GM12878 (cell line): ENCODE measurements around the gene JAKMIP1. TPM values are rescaled to one million over a fixed set of nuclear protein-coding genes. Genes with fewer than 3 reads are reported as not detected.

Experiments
- ATAC-seq: fragments of 200-7000 bp; cut with Tn5 transposase; 3 replicates; pipeline ENCODE4 v1.9.1; 2020; ENCODE audit warnings: mild to moderate bottlenecking, moderate library complexity
- BruUV-seq: library from RNA; stranded (reverse); fragments of 400-500 nt; replicated peaks from 2 replicates; lab custom pipeline; 2021; lab: Mats Ljungman, UMichigan
- CTCF ChIA-PET: fragments of 300-600 bp; sonication (Branson Sonifier 250); formaldehyde crosslinking; extraction: SDS; loops from one replicate; lab custom pipeline; 2021; ENCODE audit warnings: inconsistent platforms; lab: Yijun Ruan, JAX
- POLR2A ChIA-PET: fragments of 350-600 bp; formaldehyde crosslinking; extraction: SDS; loops from one replicate; lab custom pipeline; 2021; ENCODE audit warnings: inconsistent platforms; lab: Charles Lee
- RAD21 ChIA-PET: fragments of 300-600 bp; sonication (Branson Sonifier 250); formaldehyde crosslinking; loops from one replicate; lab custom pipeline; 2023; ENCODE audit warnings: antibody characterized with exemption; ENCODE audit not compliant: unreplicated experiment; lab: Charles Lee
- SMC1A ChIA-PET: fragments of 300-600 bp; sonication (Branson Sonifier 250); formaldehyde crosslinking; loops from one replicate; lab custom pipeline; 2023; ENCODE audit not compliant: unreplicated experiment, uncharacterized antibody; lab: Charles Lee
- DNase-seq: peaks from one replicate; pipeline ENCODE4 v3.0.0-alpha.2; 2011; ENCODE audit warnings: low read depth, low spot score
- FAIRE-seq: peaks from 3 replicates; lab custom pipeline; 2011; peaks lifted over from hg19 to GRCh38; lab: Jason Lieb, UNC
- H2AFZ ChIP-seq: 2 replicates; pipeline ENCODE4 v1.6.0; 2011; ENCODE audit warnings: low read depth, low read length, control low read depth; ENCODE audit not compliant: control insufficient read depth
- H3K27ac ChIP-seq: 2 replicates; pipeline ENCODE4 v1.5.1; 2011; ENCODE audit warnings: control low read depth; ENCODE audit not compliant: control insufficient read depth, insufficient read depth
- H3K27me3 ChIP-seq, 2 experiments: replicated peaks in 1 of 2; 2 replicates each; pipeline versions ENCODE4 v1.6.0 to v1.6.1; 2011; ENCODE audit warnings: low read length in 1 of 2; ENCODE audit not compliant: control insufficient read depth in 2 of 2, insufficient read depth in 2 of 2
- H3K36me3 ChIP-seq, 2 experiments: 2 replicates each; pipeline ENCODE4 v1.5.1; 2011; ENCODE audit warnings: low read length in 1 of 2; ENCODE audit not compliant: control insufficient read depth in 2 of 2, insufficient read depth in 2 of 2
- H3K4me1 ChIP-seq: 2 replicates; pipeline ENCODE4 v1.6.1; 2011; ENCODE audit warnings: mild to moderate bottlenecking, low read length, moderate library complexity, mixed read lengths; ENCODE audit not compliant: control insufficient read depth, insufficient read depth
- H3K4me2 ChIP-seq: 2 replicates; pipeline ENCODE4 v1.6.0; 2011; ENCODE audit warnings: control low read depth; ENCODE audit not compliant: control insufficient read depth, insufficient read depth
- H3K4me3 ChIP-seq: fragments of 200-600 bp; sonication (generic); 2 replicates; pipeline ENCODE4 v1.5.1; 2016
- H3K79me2 ChIP-seq: 2 replicates; pipeline ENCODE4 v1.6.0; 2011; ENCODE audit warnings: low read length; ENCODE audit not compliant: control insufficient read depth, insufficient read depth
- H3K9ac ChIP-seq: 2 replicates; pipeline ENCODE4 v1.8.0; 2011; ENCODE audit warnings: low read length, control low read depth, mixed read lengths; ENCODE audit not compliant: control insufficient read depth, insufficient read depth
- H3K9me3 ChIP-seq: replicated peaks from 3 replicates; pipeline ENCODE4 v1.5.1; 2011; ENCODE audit warnings: mild to moderate bottlenecking, low read length; ENCODE audit not compliant: control insufficient read depth, insufficient read depth
- H4K20me1 ChIP-seq: 2 replicates; pipeline ENCODE4 v1.6.0; 2011; ENCODE audit not compliant: control insufficient read depth, insufficient read depth
- RAD51 ChIP-seq: fragments of 450-650 bp; IDR thresholded peaks from 2 replicates; pipeline ENCODE4 v1.6.1; 2016; ENCODE audit warnings: moderate library complexity, mild to moderate bottlenecking, inconsistent platforms
- ZNF274 ChIP-seq: IDR thresholded peaks from one replicate; pipeline ENCODE4 v1.8.0; 2011; ENCODE audit not compliant: insufficient read length, insufficient read depth
- WGBS: methylation state at CpG from one replicate; pipeline ENCODE4 v1.1.6; 2016; ENCODE audit warnings: low lambda C conversion rate; ENCODE audit not compliant: insufficient replicate concordance, insufficient coverage; ENCODE audit errors: missing lambda C conversion rate; 5-methylcytosine and 5-hydroxymethylcytosine counted together
- in situ Hi-C: fragments of 300-500 bp; cut with MboI; formaldehyde crosslinking; loops from 9 replicates; pipeline ENCODE4 v1.14.3; 2018; ENCODE audit warnings: mixed read lengths
- intact Hi-C: fragments of 100-400 bp; cut with micrococcal nuclease; formaldehyde crosslinking; loops from one replicate; pipeline ENCODE4 v1.14.2; 2022; ENCODE audit not compliant: unreplicated experiment
- polyA plus RNA-seq, 11 experiments: library from polyadenylated mRNA; depleted of rRNA in 4 of 11; unstranded in 6 of 11; stranded (reverse) in 5 of 11; fragments of >200 nt; fragmentation: Nextera tagmentation in 4 of 11; fragmentation: Illumina TruSeq in 1 of 11; extraction: Ambion mirVana in 4 of 11; extraction: Trizol in 1 of 11; gene quantifications; 1 replicate in 1 of 11; 2 replicates in 10 of 11; pipeline versions ENCODE4 v1.2.1 to v1.2.3, GENCODE V29; 2011 to 2016; ENCODE audit warnings: inconsistent platforms in 2 of 11, missing spikeins in 2 of 11, low read depth in 1 of 11
- total RNA-seq, 4 experiments: library from RNA; depleted of rRNA in 3 of 4; stranded (reverse); fragments of >200 nt in 3 of 4; fragmentation: Illumina TruSeq in 1 of 4; extraction: Trizol in 1 of 4; gene quantifications; 2 replicates each; pipeline versions ENCODE4 v1.2.1 to v1.2.3, GENCODE V29; 2013 to 2021
- TF ChIP-seq, protein P1 (sequence below): fragments of 450-650 bp; formaldehyde crosslinking; IDR thresholded peaks from 2 replicates; pipeline ENCODE4 v1.5.0; 2022; ENCODE audit warnings: mild to moderate bottlenecking, missing genetic modification characterization
- TF ChIP-seq, protein P2 (sequence below): fragments of 450-650 bp; IDR thresholded peaks from 2 replicates; pipeline ENCODE4 v1.6.1; 2017; ENCODE audit warnings: mild to moderate bottlenecking, moderate library complexity

Gene JAKMIP1
- total and polyA plus RNA-seq, 10 of the 15 experiments (the other 5 are each of a cell fraction or from before 2014, with no cell fraction given), result 0.52 to 16.7 (median 12.3) TPM

DNA sequence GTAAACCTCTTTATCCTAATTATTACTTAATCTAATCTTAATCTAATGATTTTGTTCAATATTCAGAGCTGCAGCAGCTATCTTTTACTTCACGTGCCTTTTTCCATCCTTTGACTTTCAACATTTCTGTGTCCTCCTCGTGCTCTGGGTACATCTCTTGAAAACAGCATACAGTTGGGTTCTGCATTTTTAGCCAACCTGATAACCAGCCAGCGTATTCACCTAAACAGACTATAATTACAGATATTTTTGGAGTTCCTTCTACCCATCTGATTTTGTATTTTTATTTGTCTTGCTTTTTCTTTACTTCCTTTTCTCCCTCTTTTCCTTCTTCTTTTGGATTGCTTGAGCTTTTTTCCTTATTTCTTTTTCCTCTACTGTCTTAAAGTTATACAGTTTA is 16.2 kb upstream of the JAKMIP1 start:
- DNase-seq, result no peak
- H3K4me1 ChIP-seq, result peaks cover 16% of the 10 kb centered on the region
- ATAC-seq, result no peak
- H2AFZ ChIP-seq, result no peak overlapping the region
- 32% methylated on average over 3 of the region's 3 CpGs for WGBS
- no TSS peak for BruUV-seq
- ChIA-PET RAD21 (interaction anchor here (0.6 to 1.6 kb wide), 2 partner anchors 33 to 36 kb away, joined by 3 to 5 read pairs; no protein-coding TSS in a partner anchor), CTCF (interaction anchor here (0.7 to 5.3 kb wide), 5 partner anchors 12 to 210 kb away, joined by 3 to 34 read pairs (median 4); partner anchors contain the start of gene JAKMIP1), SMC1A (no interaction called here), POLR2A (no interaction called here)
- H3K4me3 ChIP-seq, result no peak overlapping the region
- no peak overlapping the region for H3K9ac ChIP-seq
- no peaks in the 10 kb centered on the region for H3K79me2 ChIP-seq
- no peaks in the 10 kb centered on the region for H3K27me3 ChIP-seq
- FAIRE-seq, result no peak
- H3K9me3 ChIP-seq, result no peaks in the 10 kb centered on the region
- in situ Hi-C loops, result no loop called here
- H4K20me1 ChIP-seq, result no peaks in the 10 kb centered on the region
- no peaks in the 10 kb centered on the region for H3K36me3 ChIP-seq
- no peak overlapping the region for H3K27ac ChIP-seq
- H3K4me2 ChIP-seq, result no peak overlapping the region
- intact Hi-C loops, result no loop called here
- TF ChIP-seq, protein P1, sequence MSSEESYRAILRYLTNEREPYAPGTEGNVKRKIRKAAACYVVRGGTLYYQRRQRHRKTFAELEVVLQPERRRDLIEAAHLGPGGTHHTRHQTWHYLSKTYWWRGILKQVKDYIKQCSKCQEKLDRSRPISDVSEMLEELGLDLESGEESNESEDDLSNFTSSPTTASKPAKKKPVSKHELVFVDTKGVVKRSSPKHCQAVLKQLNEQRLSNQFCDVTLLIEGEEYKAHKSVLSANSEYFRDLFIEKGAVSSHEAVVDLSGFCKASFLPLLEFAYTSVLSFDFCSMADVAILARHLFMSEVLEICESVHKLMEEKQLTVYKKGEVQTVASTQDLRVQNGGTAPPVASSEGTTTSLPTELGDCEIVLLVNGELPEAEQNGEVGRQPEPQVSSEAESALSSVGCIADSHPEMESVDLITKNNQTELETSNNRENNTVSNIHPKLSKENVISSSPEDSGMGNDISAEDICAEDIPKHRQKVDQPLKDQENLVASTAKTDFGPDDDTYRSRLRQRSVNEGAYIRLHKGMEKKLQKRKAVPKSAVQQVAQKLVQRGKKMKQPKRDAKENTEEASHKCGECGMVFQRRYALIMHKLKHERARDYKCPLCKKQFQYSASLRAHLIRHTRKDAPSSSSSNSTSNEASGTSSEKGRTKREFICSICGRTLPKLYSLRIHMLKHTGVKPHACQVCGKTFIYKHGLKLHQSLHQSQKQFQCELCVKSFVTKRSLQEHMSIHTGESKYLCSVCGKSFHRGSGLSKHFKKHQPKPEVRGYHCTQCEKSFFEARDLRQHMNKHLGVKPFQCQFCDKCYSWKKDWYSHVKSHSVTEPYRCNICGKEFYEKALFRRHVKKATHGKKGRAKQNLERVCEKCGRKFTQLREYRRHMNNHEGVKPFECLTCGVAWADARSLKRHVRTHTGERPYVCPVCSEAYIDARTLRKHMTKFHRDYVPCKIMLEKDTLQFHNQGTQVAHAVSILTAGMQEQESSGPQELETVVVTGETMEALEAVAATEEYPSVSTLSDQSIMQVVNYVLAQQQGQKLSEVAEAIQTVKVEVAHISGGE (CRISPR knock-in tag), result no peak
- TF ChIP-seq RAD51 (no peak), ZNF274 (no peak)
- TF ChIP-seq, protein P2, sequence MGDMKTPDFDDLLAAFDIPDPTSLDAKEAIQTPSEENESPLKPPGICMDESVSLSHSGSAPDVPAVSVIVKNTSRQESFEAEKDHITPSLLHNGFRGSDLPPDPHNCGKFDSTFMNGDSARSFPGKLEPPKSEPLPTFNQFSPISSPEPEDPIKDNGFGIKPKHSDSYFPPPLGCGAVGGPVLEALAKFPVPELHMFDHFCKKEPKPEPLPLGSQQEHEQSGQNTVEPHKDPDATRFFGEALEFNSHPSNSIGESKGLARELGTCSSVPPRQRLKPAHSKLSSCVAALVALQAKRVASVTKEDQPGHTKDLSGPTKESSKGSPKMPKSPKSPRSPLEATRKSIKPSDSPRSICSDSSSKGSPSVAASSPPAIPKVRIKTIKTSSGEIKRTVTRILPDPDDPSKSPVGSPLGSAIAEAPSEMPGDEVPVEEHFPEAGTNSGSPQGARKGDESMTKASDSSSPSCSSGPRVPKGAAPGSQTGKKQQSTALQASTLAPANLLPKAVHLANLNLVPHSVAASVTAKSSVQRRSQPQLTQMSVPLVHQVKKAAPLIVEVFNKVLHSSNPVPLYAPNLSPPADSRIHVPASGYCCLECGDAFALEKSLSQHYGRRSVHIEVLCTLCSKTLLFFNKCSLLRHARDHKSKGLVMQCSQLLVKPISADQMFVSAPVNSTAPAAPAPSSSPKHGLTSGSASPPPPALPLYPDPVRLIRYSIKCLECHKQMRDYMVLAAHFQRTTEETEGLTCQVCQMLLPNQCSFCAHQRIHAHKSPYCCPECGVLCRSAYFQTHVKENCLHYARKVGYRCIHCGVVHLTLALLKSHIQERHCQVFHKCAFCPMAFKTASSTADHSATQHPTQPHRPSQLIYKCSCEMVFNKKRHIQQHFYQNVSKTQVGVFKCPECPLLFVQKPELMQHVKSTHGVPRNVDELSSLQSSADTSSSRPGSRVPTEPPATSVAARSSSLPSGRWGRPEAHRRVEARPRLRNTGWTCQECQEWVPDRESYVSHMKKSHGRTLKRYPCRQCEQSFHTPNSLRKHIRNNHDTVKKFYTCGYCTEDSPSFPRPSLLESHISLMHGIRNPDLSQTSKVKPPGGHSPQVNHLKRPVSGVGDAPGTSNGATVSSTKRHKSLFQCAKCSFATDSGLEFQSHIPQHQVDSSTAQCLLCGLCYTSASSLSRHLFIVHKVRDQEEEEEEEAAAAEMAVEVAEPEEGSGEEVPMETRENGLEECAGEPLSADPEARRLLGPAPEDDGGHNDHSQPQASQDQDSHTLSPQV, result no peak
